GM23248 (cell line): Measurements from ENCODE around the gene IGSF21. TPM values are rescaled to one million over a fixed set of nuclear protein-coding genes. Genes with fewer than 3 reads are reported as not detected.

ENCODE experiments used
- DNase-seq: peaks from one replicate; pipeline ENCODE4 v3.0.0-alpha.2; 2015
- H2AFZ ChIP-seq: fragments of 200-600 bp; sonication (generic); 2 replicates; pipeline ENCODE4 v1.6.1; 2016; ENCODE audit warnings: antibody characterized with exemption
- H3F3A ChIP-seq: fragments of 200-600 bp; sonication (generic); 2 replicates; pipeline ENCODE4 v1.6.1; 2016; ENCODE audit warnings: mild to moderate bottlenecking, antibody characterized with exemption, mixed run types; ENCODE audit not compliant: insufficient read depth
- H3K27ac ChIP-seq: fragments of 200-600 bp; sonication (generic); 2 replicates; pipeline ENCODE4 v1.5.1; 2016; ENCODE audit warnings: mild to moderate bottlenecking
- H3K27me3 ChIP-seq: fragments of 200-600 bp; sonication (generic); replicated peaks from 2 replicates; pipeline ENCODE4 v1.6.1; 2016; ENCODE audit warnings: mild to moderate bottlenecking; ENCODE audit not compliant: insufficient read depth
- H3K36me3 ChIP-seq: fragments of 200-600 bp; sonication (generic); 2 replicates; pipeline ENCODE4 v1.6.1; 2016; ENCODE audit warnings: low read depth, mild to moderate bottlenecking
- H3K4me1 ChIP-seq: fragments of 200-600 bp; sonication (generic); 2 replicates; pipeline ENCODE4 v1.6.1; 2016; ENCODE audit warnings: mild to moderate bottlenecking; ENCODE audit not compliant: insufficient read depth
- H3K4me2 ChIP-seq: fragments of 200-600 bp; sonication (generic); one replicate; pipeline ENCODE4 v1.6.1; 2016; ENCODE audit warnings: mild to moderate bottlenecking; ENCODE audit not compliant: unreplicated experiment
- H3K4me3 ChIP-seq: fragments of 200-600 bp; sonication (generic); 2 replicates; pipeline ENCODE4 v1.5.1; 2016; ENCODE audit warnings: mild to moderate bottlenecking
- H3K79me2 ChIP-seq: fragments of 200-600 bp; sonication (generic); 2 replicates; pipeline ENCODE4 v1.6.1; 2016; ENCODE audit warnings: mild to moderate bottlenecking; ENCODE audit not compliant: insufficient read depth
- H3K9ac ChIP-seq: fragments of 200-600 bp; sonication (generic); 2 replicates; pipeline ENCODE4 v1.6.1; 2016; ENCODE audit warnings: mild to moderate bottlenecking
- H3K9me2 ChIP-seq: fragments of 200-600 bp; sonication (generic); 2 replicates; pipeline ENCODE4 v1.6.1; 2016; ENCODE audit warnings: mixed run types, mild to moderate bottlenecking, moderate library complexity; ENCODE audit not compliant: insufficient read depth
- H3K9me3 ChIP-seq: fragments of 200-600 bp; sonication (generic); one replicate; pipeline ENCODE4 v1.6.1; 2017; ENCODE audit warnings: low read depth
- H4K20me1 ChIP-seq: fragments of 200-600 bp; sonication (generic); 2 replicates; pipeline ENCODE4 v1.6.0; 2016; ENCODE audit not compliant: insufficient read depth
- EZH2 ChIP-seq: fragments of 200-600 bp; sonication (generic); IDR thresholded peaks from 2 replicates; pipeline ENCODE4 v1.6.1; 2018; ENCODE audit warnings: antibody characterized with exemption, mild to moderate bottlenecking; ENCODE audit not compliant: insufficient read depth, poor library complexity, severe bottlenecking
- EZH2phosphoT487 ChIP-seq: fragments of 200-600 bp; sonication (generic); IDR thresholded peaks from 2 replicates; pipeline ENCODE4 v1.6.1; 2018; ENCODE audit warnings: antibody characterized with exemption, moderate library complexity, mild to moderate bottlenecking, low read depth; ENCODE audit not compliant: insufficient read depth
- WGBS, 2 experiments: methylation state at CpG; one replicate each; pipeline ENCODE4 v1.1.6; 2015 to 2017; ENCODE audit warnings: low lambda C conversion rate in 2 of 2, low coverage in 1 of 2; ENCODE audit errors: missing lambda C conversion rate in 2 of 2; 5-methylcytosine and 5-hydroxymethylcytosine counted together
- in situ Hi-C: fragments of 300-500 bp; cut with MboI; formaldehyde crosslinking; loops from 2 replicates; pipeline ENCODE4 v1.15.0; 2020
- polyA plus RNA-seq: library from polyadenylated mRNA; unstranded; fragments of >200 nt; fragmentation: Nextera tagmentation; extraction: Ambion mirVana; gene quantifications from 2 replicates; pipeline ENCODE4 v1.2.1, GENCODE V29; 2016
- total RNA-seq: library from RNA; depleted of rRNA; stranded (reverse); fragments of >200 nt; shearing (Covaris generic); gene quantifications from 2 replicates; pipeline ENCODE4 v1.2.3, GENCODE V29; 2014

Gene IGSF21
- total and polyA plus RNA-seq, 2 experiments from 2014 or later: not detected

GRCh38 chr1:18325136-18325535, 217.5 kb downstream of the IGSF21 start:
- H3K4me3 ChIP-seq: no peak overlapping the region
- no peaks in the 10 kb centered on the region for H3K9me3 ChIP-seq
- H3F3A ChIP-seq: no peaks in the 10 kb centered on the region
- H3K27ac ChIP-seq: no peak overlapping the region
- WGBS, 2 experiments: 42 to 44% methylated on average over 7 of the region's 7 CpGs
- no peaks in the 10 kb centered on the region for H3K79me2 ChIP-seq
- H3K36me3 ChIP-seq: no peaks in the 10 kb centered on the region
- H3K4me2 ChIP-seq: no peak overlapping the region
- H3K9me2 ChIP-seq: no peaks in the 10 kb centered on the region
- in situ Hi-C loops: no loop called here
- no peaks in the 10 kb centered on the region for H4K20me1 ChIP-seq
- H3K27me3 ChIP-seq: no peaks in the 10 kb centered on the region
- no peak overlapping the region for H3K9ac ChIP-seq
- TF ChIP-seq EZH2phosphoT487 (no peak), EZH2 (no peak)
- no peak for DNase-seq
- H3K4me1 ChIP-seq: no peaks in the 10 kb centered on the region
- H2AFZ ChIP-seq: no peak overlapping the region

- Histone ChIP-seq H3K27me3 (no peaks in the 10 kb centered on the region), H3K79me2 (no peaks in the 10 kb centered on the region), H3F3A (no peaks in the 10 kb centered on the region), H3K9me3 (no peaks in the 10 kb centered on the region), H3K4me1 (no peaks in the 10 kb centered on the region), H2AFZ (no peak overlapping the region), H3K27ac (no peak overlapping the region), H3K9me2 (no peaks in the 10 kb centered on the region), H3K9ac (no peak overlapping the region), H3K36me3 (no peaks in the 10 kb centered on the region), H4K20me1 (no peaks in the 10 kb centered on the region), H3K4me2 (no peak overlapping the region), H3K4me3 (no peak overlapping the region)
- TF ChIP-seq EZH2: no peak
- no peak for TF ChIP-seq EZH2phosphoT487
- no peak for DNase-seq
- in situ Hi-C loops: no loop called here
- 1 to 2% methylated on average over 7 of the region's 7 CpGs for WGBS, 2 experiments
These were observed 218.8 kb downstream of the IGSF21 start for GRCh38 chr1:18326211-18326897.

DNA sequence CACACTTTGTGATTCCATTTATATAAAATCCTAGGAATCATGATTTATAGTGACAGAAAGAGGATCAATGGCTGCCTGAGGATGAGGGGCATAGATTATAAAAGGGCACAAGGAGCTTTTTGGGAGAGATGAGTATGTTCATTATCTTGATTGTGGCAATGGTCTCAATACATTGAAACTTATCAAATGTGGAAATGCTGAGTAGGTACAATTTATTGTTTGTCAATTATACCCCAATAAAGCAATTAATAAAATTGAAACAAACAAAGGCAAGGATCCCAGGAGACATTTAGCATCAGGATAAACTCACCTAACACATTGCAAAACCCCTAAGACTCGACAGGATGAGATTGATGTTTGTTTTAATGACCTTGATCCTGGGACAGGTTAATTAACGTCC, 220.1 kb downstream of the IGSF21 start:
- H3K4me2 ChIP-seq: no peak overlapping the region
- no peaks in the 10 kb centered on the region for H3K9me2 ChIP-seq
- in situ Hi-C loops: no loop called here
- no peaks in the 10 kb centered on the region for H3K36me3 ChIP-seq
- H3K27me3 ChIP-seq: no peaks in the 10 kb centered on the region
- no peaks in the 10 kb centered on the region for H3K9me3 ChIP-seq
- no peak for DNase-seq
- H3K27ac ChIP-seq: no peak overlapping the region
- 18 to 23% methylated on average over 2 of the region's 2 CpGs for WGBS, 2 experiments
- no peaks in the 10 kb centered on the region for H3K79me2 ChIP-seq
- H3K9ac ChIP-seq: no peak overlapping the region
- no peaks in the 10 kb centered on the region for H3K4me1 ChIP-seq
- H3K4me3 ChIP-seq: no peak overlapping the region
- no peaks in the 10 kb centered on the region for H3F3A ChIP-seq
- no peaks in the 10 kb centered on the region for H4K20me1 ChIP-seq
- H2AFZ ChIP-seq: no peak overlapping the region
- TF ChIP-seq EZH2phosphoT487 (no peak), EZH2 (no peak)

DNA sequence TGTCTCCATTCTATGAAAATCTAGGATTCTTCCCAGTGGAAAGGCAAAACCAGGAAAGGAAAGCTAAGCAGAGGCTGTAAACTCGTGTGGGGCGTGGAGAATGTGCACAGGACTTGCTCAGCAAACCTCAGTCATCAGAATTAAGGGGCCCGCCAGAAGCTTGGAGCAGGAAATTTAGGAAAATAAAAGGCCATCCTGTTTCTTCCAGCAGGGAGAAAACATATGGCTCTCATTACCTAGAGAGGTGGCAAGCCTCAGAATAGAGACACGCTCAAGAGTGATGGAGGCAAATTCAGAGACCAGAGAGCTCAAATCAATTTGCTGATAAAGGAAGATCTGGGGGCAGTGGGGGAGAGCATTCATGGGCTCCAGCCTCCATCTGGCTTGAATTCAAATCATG, 221.2 kb downstream of the IGSF21 start:
- Histone ChIP-seq H3K9ac (no peak overlapping the region), H3K27ac (no peak overlapping the region), H2AFZ (no peak overlapping the region), H3K4me2 (no peak overlapping the region), H3K4me3 (no peak overlapping the region), H3K79me2 (no peaks in the 10 kb centered on the region), H3K9me3 (no peaks in the 10 kb centered on the region), H3K9me2 (no peaks in the 10 kb centered on the region), H4K20me1 (no peaks in the 10 kb centered on the region), H3K36me3 (no peaks in the 10 kb centered on the region), H3K4me1 (no peaks in the 10 kb centered on the region), H3K27me3 (no peaks in the 10 kb centered on the region), H3F3A (no peaks in the 10 kb centered on the region)
- no peak for DNase-seq
- TF ChIP-seq EZH2phosphoT487 (no peak), EZH2 (no peak)
- in situ Hi-C loops: no loop called here
- 16 to 22% methylated on average over 4 of the region's 4 CpGs for WGBS, 2 experiments
